ENCODE measurements around the gene HEMK1.

- TF ChIP-seq JUN (CRISPR knock-in tag; IDR thresholded peaks at IDR 0.05) (no peak), MAX (CRISPR knock-in tag; IDR thresholded peaks at IDR 0.05) (no peak), E2F1 (CRISPR knock-in tag; IDR thresholded peaks at IDR 0.05) (no peak), CTCF (IDR thresholded peaks at IDR 0.05) (no peak), E2F4 (CRISPR knock-in tag; IDR thresholded peaks at IDR 0.05; ENCODE audit: borderline replicate concordance, low read depth) (no peak), GABPB1 (CRISPR knock-in tag; IDR thresholded peaks at IDR 0.05) (no peak), TCF7 (CRISPR knock-in tag; IDR thresholded peaks at IDR 0.05; ENCODE audit: low read depth) (no peak), PRDM15 (CRISPR knock-in tag; IDR thresholded peaks at IDR 0.05) (no peak), USF1 (CRISPR knock-in tag; IDR thresholded peaks at IDR 0.05) (no peak), RORB (CRISPR knock-in tag; IDR thresholded peaks at IDR 0.05) (no peak), ETV6 (CRISPR knock-in tag; IDR thresholded peaks at IDR 0.05) (no peak), AFF4 (CRISPR knock-in tag; IDR thresholded peaks at IDR 0.05; ENCODE audit: borderline replicate concordance) (no peak), FOXK1 (CRISPR knock-in tag; IDR thresholded peaks at IDR 0.05) (no peak), ZNF281 (CRISPR knock-in tag; IDR thresholded peaks at IDR 0.05) (no peak)
These were observed 54.6 kb downstream of the HEMK1 start for GRCh38 chr3:50623840-50624474.
